GM19238 (cell line): ENCODE measurements around the gene SMCO3.
"Not testable (repeated sequence)": the region's sequence is repeated elsewhere in the genome, so short reads cannot be mapped to it uniquely, and the experiment has no call there.

Source experiments
- DNase-seq: peaks from one replicate; pipeline ENCODE4 v3.0.0; 2011; ENCODE audit warnings: low spot score; ENCODE audit not compliant: insufficient read length

The SMCO3 gene

GRCh38 chr12:14774906-14775635 lies 38.9 kb downstream of the SMCO3 start:
- no peak for DNase-seq

GRCh38 chr12:14774074-14774905 lies 39.7 kb downstream of the SMCO3 start:
- peak; percentile 65 for DNase-seq

- DNase-seq, result no peak
These were observed 40.3 kb downstream of the SMCO3 start for GRCh38 chr12:14773685-14774073.

- no peak for DNase-seq
These were observed 41.0 kb downstream of the SMCO3 start for GRCh38 chr12:14772946-14773345.

GRCh38 chr12:14771651-14772137 lies 42.3 kb downstream of the SMCO3 start:
- no peak for DNase-seq

- no peak for DNase-seq
These were observed 43.2 kb downstream of the SMCO3 start for GRCh38 chr12:14770496-14771461.

- no peak for DNase-seq
These were observed 44.0 kb downstream of the SMCO3 start for GRCh38 chr12:14769969-14770495.

GRCh38 chr12:14769466-14769968 lies 44.5 kb downstream of the SMCO3 start:
- no peak for DNase-seq

GRCh38 chr12:14768823-14769405 lies 45.1 kb downstream of the SMCO3 start:
- DNase-seq, result no peak

- no peak for DNase-seq
These were observed 46.4 kb downstream of the SMCO3 start for GRCh38 chr12:14767617-14768016.

GRCh38 chr12:14766649-14767215 lies 47.2 kb downstream of the SMCO3 start:
- no peak for DNase-seq

- not testable (repeated sequence) for DNase-seq
These were observed 48.0 kb downstream of the SMCO3 start for GRCh38 chr12:14766020-14766419.

- no peak for DNase-seq
These were observed 48.6 kb downstream of the SMCO3 start for GRCh38 chr12:14765398-14765797.

GRCh38 chr12:14759711-14760280 lies 54.2 kb downstream of the SMCO3 start:
- DNase-seq, result not testable (repeated sequence)

GRCh38 chr12:14756334-14757143 lies 57.4 kb downstream of the SMCO3 start:
- no peak for DNase-seq
